IPS DF 19.7 (cell line): ENCODE data around the gene S1PR2.
"Not testable (repeated sequence)": the region's sequence is repeated elsewhere in the genome, so short reads cannot be mapped to it uniquely, and the experiment has no call there.

Experiments used
- DNase-seq: peaks from one replicate; pipeline ENCODE4 v3.0.0-alpha.2; 2013; ENCODE audit warnings: low read depth, low spot score

S1PR2 gene

DNA sequence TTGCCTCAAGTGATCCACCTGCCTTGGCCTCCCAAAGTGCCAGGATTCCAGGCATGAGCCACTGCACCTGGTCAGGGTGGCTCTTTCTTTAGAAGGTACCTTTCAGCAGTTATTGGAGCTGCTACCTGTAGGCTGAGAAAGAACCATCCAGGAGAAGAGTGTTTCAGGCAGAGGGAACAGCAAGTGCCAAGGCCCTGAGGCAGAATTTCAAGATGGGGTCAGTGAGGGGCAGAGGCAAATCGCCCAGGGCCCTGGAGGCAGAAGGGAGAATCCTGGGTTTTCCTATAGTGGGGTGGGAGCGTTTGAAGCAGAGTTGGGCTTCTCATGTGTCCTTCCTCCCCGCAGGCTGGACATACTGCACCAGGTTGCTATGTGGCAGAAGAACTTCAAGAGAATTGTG lies 23.1 kb upstream of the S1PR2 start:
- DNase-seq = no peak

DNA sequence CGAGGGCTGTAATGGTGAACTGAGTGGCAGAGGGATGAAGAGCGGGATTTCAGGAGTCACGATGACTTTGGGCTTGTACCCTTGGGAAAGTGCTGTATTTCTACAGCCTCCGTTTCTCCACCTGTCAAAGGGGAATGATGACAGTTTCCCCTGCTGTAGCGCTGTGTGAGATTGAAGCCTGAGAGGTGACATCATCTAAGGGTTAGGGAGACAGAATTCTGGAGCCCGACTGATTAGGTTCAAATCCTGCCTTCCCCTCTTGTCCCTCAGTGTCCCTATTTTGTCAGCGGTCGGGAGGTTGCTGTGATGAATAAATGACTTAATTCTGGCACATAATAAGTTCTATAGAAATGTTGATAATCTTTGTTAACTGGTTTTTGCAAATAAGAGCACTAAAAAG lies 21.6 kb upstream of the S1PR2 start:
- no peak for DNase-seq

DNA sequence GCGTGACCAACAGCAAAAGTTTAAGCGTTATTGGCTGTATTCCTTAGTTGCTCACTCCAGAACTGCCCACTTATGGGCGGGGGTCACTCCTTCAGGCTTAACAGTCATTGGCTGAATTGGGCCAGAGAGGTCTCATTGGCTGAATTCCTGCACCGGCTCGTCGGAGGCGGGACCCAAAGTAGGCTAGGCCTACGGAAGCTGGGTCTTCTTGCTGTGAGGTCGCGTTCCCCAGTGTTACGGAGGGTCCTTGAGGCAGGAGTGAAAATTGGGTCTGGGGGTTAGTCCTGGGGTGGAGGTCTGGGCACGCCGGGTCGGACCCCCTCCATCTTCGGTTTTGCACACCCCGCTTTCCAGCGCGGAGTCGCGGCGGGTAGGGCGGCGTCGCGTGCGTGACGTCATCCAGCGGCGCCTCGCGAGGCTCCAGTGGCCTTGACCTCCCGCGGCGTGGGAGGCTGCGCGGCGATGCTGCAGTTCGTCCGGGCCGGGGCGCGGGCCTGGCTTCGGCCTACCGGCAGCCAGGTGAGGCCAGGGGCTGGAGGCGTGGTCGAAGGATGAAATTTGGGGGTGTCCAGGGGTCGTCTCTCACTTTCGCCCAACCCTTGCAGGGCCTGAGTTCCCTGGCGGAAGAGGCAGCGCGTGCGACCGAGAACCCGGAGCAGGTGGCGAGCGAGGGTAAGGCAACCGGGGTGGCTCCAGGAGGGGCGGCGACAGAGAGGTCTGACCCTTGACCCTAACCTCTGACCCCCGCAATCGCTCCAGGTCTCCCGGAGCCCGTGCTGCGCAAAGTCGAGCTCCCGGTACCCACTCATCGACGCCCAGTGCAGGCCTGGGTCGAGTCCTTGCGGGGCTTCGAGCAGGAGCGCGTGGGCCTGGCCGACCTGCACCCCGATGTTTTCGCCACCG lies 20.9 kb upstream of the S1PR2 start, which contains the start of gene MRPL4:
MRPL4 (plus strand) TSS at position 423 of the 903 bp plus-strand sequence; CDS start at position 463, 40 bp downstream.
- DNase-seq = peak; percentile 95

DNA sequence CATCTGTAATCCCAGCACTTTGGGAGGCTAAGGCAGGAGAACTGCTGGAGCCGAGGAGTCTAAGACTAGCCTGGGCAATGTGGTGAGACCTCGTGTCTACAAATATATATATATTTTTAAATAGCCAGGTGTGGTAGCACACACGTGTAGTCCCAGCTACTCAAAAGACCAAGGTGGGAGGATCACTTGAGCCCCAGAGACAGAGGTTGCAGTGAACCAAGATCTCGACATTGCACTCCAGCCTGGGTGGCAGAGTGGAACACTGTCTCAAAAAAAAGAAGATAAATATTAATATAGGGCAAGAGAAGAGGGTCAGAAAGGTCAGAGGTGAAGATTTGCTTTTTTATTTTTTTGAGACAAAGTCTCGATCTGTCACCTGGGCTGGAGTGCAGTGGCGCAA lies 15.4 kb upstream of the S1PR2 start:
- DNase-seq = no peak

DNA sequence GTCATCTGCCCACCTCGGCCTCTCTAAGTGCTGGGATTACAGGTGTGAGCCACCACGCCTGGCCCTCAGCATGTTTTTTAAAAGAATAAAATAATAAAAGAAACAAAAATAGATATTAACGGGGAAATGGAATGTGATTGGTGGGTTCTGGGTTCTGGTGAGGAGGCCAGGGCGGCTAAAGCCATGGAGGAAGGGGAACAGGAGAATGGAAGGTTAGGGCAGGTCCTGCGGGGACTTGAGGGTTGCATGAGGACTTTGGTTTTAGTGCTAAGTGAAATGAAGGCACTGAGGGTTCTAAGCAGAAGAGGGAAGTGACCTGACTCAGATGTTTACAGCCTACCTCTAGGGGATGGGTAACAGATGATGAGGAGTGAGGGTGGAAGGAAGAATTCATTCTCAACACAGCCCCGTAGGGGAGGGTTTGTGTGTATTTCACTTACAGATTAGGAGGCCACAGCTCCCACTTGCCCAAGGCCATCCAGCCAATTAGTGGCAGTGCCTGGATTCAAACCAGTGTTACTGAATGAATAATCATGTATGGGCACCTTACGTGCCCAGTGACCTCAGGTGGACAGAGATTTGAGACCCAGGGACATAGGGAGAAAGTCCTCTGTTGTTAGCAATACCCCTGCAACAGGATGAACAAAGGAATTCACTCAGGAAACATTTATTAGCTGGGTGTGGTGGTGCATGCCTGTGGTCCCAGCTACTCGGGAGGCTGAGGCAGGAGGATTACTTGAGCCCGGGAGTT lies 14.2 kb upstream of the S1PR2 start:
- no peak for DNase-seq

DNA sequence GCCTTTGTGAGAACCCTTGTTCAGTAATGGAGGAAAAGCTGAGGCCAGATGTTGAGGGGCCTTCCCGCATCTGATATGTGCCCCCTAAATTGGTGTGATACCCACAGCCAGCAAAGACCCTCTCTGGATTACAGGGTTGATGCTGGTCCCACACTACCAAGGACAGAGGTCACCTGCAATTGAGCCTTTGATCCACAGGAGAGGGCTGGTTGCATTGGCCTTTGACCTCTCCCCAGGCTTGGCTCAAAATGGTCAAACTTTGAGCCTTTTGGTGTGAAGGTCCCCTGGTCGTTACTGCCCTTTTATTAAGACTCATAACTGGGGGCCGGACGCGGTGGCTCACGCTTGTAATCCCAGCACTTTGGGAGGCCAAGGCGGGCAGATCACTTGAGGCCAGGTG lies 12.5 kb upstream of the S1PR2 start:
- no peak for DNase-seq

DNA sequence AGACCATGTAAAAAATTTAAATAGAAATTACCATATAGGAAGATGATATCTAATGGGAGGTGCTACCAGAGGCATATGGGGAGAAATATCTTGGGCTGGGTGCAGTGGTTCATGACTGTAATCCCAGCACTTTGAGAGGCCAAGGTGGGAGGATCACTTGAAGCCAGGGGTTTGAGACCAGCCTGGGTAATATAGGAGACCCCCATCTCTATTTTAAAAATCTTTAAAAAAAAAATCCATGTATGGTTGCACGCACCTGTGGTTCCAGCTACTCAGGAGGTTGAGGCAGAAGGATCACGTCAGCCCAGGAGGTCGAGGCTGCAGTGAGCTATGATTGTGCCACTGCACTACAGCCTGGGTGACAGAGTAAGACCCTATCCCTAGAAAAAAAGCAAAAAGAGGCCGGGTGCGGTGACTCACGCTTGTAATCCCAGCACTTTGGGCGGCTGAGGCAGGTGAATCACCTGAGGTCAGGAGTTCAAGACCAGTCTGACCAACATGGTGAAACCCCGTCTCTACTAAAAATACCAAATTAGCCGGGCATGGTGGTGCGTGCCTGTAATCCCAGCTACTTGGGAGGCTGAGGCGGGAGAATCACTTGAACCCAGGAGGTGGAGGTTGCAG lies 10.8 kb upstream of the S1PR2 start:
- not testable (repeated sequence) for DNase-seq

DNA sequence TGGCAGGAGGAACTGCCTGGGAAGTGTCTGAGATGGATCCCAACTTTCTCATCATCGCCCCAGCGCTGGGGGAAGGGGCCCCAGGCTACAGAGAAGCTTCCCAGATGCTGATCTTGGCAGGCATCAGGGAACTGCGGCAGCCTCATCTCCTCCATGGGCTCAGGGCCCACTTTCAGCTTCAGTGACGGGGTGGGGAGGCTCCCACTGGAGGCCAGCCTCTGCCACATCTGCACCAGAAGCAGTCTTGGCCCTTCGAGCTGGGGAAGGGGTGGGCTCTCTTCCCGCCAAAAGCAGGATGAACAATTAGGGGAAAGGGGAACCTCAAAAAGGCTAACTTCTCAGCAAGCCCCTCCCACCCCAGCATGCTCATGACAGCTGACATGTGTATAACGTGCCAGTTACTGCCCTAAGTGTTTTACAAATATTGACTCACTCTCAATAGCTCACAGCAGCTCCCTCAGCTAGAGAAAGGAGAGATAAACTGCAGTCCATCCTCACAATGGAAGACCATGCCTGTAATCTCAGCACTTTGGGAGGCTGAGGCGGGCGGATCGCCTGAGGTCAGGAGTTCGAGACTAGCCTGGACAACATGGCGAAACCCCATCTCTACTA lies 7.1 kb upstream of the S1PR2 start:
- no peak for DNase-seq

DNA sequence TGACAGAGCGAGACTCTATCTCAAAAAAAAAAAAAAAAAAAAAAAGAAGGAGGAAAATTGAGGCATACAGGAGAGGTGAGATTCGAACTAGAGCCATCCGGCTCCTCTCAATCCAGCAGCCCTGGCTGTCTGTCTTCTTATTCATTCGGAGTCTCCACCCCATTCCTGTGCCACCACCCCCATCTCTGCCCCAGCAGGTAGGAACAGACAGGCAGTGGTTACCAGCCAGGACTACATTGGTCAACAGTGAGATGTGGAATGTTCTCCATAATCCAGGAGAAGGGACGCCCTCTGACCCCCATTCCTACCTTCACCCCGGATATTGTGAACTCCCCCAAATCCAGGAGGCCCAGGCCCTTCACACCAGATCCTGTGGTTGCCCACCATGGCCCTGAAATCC lies 6.6 kb upstream of the S1PR2 start:
- DNase-seq = no peak

DNA sequence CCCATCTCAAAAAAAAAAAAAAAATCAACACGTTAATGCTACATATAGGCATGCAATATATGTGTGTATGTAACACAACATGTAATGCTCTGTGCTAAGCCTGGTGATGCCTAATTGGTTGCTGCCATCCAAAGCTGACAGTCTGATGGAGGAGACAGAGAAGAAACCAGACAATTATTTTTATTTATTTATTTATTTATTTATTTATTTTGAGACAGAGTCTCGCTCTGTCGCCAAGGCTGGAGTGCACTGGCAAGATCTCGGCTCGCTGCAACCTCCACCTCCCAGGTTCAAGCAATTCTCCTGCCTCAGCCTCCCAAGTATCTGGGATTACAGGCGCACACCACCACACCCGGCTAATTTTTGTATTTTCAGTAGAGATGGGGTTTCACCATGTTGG lies 4.3 kb upstream of the S1PR2 start:
- not testable (repeated sequence) for DNase-seq

DNA sequence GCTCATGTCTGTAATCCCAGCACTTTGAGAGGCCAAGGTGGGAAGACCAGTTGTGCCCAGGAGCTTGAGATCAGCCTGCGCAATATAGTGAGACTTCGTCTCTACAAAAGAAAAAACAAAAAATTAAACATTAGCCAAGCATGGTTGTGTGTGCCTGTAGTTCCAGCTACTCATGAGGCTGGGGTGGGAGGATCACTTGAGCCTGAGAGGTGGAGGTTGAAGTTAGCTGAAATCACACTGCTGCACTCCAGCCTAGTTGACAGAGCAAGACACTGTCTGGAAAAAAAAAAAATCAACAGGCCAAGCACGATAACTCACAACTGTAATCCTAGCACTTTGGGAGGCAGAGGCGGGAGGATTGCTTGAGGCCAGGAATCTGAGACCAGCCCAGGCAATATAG lies 3.9 kb upstream of the S1PR2 start:
- DNase-seq = no peak

DNA sequence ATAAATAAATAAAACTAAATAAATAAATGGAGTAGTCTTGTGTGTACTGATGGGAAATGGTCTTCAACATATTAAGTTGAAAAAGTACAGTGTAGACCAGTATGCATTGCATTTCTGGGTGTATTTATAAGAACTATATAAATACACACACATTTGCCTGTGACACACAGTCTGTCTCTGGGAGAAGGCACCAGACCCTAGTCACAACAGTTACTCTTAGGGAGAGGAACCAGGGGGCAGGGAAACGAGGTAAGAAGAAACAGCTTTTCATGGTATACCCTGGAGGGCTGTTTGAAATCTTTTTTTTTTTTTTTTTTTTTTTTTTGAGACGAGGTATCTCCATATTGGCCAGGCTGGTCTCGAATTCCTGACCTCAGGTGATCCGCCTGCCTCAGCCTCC lies 2.8 kb upstream of the S1PR2 start:
- no peak for DNase-seq

DNA sequence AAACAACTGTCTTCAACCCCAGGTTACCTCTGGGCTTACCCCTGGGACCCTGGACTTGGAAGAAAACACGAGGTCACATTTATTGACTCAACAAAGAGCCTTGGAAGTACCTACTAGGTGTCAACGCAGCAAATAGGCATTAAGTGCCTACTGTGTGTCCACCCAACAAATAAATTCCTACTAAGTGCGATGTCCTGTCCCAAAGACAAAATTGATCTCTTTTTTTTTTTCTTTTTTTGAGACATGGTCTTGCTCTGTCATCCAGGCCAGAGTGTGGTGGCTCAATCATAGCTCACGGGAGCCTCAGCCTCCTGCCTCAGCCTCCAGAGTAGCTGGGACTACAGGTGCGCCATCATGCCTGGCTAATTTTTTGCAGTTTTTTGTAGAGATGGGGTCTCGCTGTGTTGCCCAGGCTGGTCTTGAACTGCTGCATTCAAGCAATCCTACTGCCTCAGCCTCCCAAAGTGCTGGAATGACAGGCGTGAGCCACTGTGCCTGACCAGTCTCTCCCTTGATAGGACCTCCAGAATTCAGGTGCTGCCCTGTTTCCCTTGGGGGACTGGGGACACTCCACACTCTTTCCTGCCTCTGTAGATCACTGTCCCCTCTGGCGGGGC lies 589 bp upstream of the S1PR2 start:
- no peak for DNase-seq

DNA sequence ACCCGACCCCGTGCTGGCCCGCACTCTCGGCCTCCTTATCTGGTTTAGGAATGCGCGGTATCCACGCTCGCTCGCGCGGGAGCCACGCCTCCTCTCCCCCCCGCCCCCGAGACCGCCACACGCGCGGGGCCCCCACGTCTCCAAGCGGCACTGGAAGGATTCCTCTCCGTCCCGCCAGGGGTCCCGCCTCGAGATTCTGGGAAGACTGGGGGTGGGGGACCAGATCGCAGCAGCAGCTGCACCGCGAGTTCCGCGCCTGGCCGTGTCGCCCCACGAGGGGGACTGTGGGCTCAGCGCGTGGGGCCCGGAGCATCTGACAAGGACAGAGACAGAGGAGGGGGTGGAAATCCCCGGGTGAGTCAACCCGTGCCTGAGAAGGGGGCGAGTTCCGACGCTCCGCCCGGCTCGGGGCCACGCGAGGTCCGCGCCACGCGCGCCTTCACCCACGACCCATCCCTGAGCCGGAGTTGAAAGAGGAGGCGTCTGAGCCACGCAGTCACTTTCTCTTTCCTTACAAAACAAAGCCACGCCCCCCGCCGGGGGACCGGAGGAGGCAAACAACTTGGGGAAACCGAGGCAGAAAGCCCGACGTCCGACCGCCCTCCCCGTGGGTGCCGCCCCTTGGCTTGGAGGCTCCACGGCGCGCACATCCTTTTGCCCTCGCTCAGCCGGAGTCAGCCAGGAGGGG lies 814 bp downstream of the S1PR2 start:
- no peak for DNase-seq

DNA sequence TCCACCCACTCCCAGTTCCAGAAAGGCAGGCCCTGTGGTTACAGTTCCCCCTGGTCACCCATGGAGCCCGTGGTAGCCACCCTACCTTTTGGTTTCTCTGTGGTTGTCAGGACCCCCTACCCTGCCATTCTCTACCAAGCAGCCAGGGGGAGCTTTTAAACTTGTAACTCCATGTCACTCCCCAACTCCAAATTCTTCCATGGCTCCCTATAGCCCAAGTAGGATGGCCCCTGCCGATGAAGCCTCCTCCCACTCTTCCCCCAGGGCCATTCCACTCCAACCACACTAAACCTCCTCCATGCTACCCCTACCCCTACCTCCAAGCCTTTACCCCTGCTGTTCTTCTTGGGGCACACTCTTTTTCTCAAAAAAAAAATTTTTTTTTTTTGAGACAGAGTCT lies 2.2 kb downstream of the S1PR2 start:
- no peak for DNase-seq

DNA sequence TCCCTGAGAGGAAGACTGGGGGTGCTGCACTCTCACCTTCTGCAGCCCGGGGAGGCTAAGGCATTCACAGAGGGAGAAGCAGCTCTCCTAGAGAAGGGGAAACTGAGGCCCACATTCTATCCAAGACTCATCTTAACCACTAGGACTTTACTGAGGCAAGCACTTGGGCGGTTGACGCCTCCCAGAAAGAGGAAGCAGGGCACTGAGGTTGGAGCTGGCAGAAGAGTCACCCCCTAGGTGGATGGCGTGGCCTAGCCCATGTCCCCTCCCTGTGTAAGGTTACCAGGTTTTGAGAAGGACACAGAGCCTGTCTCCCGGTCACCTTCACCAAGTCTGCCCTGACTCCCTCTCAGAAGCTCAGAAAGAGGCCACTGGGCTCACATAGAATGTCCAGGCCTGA lies 2.7 kb downstream of the S1PR2 start:
- DNase-seq = no peak

DNA sequence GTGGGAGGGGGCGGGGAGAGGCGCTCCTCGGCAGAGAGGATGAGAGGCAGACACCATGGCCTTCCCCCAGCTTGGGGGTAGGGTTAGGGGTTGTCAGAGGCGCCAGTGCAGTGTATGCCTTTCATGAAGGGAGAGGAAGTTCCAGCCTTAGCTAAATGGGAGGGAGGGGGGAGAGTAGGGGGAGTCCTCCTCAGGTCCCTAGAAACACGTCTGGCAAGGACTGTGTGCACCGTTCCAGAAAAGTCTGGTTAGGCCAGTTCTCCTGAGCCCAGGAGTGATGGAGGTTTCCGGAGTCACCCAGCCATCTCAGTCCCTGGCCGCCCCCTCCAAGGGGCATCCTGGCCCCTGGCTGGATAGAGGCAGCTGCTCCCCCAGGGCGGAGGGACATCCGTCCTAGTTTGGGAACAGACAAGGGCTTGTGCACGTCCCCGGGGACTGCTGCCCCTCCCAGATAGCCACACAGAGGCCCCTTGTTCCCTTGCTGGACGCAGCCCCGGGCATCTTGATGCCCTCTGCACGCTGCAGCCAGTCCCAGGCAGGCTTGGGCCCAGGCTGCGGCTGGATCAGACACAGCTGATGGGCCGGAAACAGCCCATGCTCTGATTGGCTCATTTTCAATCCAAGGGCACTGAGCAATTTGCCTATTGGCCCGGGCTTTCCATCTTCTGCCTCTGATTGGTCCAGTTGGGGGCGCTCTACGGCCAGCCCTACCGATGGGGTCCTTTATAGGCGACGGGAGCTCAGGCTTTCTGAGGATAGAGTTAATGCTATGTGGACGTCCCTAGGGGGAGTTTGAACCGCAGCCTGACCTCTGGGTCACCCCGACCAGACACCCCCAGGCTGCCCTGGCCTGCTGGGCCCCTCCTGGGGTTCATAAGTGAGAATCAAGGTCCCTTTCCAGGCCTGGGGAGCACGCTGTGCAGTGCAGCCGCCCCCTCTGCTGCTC lies 3.8 kb downstream of the S1PR2 start:
- DNase-seq = no peak

DNA sequence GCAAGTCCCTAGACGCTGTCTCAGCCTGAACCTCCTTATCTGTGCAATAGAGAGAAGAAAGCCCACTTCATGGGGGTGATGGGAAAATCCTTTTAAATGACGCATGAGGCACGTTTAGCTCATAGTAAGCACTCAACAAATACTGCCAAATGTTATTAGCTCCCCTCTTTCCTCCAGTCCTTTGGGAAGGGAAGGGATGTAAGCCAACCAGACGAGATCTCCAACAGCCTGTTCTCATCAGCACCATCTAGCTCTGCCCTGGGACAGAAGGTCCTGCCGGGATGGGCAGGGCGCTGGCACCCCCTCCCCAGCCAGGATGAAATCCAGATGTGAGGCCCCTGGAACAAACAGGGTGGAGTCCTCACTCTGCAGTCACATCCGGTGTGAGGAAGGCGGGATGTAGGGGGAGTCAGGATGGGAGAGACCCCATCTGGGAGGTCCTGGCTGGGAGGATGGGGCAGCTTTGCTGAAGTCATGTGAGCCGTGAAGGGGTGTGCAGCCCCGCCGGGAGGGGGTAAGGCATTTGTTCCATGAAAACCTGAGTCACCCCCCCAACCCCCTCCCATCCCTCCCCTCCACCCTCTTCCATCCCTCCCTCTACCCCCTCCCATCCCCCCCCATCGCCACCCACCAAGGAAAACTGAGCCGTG lies 4.6 kb downstream of the S1PR2 start:
- no peak for DNase-seq

DNA sequence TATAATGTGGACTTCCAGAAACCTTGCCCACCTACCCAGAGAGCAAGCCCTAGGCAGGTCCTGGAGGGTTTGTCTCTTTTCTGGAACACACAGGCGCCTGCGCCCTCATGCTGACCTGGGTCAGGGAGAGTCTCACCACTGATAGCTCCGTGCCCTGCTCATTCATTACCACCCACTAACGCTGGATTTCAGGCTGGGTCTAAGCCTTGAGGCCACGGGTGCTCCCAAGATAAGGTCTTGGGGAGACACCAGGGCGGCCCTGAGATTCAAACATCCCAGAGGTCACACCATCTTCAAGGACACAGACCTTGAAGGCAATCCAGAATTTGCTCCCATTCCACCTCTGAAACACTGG lies 5.1 kb downstream of the S1PR2 start:
- DNase-seq = no peak
